LoVo (cell line): Measurements from ENCODE around the gene TMEM204.

ENCODE experiments used
- DNase-seq: peaks from one replicate; pipeline ENCODE4 v3.0.0-alpha.2; 2016; ENCODE audit warnings: low spot score

TMEM204 gene

DNA sequence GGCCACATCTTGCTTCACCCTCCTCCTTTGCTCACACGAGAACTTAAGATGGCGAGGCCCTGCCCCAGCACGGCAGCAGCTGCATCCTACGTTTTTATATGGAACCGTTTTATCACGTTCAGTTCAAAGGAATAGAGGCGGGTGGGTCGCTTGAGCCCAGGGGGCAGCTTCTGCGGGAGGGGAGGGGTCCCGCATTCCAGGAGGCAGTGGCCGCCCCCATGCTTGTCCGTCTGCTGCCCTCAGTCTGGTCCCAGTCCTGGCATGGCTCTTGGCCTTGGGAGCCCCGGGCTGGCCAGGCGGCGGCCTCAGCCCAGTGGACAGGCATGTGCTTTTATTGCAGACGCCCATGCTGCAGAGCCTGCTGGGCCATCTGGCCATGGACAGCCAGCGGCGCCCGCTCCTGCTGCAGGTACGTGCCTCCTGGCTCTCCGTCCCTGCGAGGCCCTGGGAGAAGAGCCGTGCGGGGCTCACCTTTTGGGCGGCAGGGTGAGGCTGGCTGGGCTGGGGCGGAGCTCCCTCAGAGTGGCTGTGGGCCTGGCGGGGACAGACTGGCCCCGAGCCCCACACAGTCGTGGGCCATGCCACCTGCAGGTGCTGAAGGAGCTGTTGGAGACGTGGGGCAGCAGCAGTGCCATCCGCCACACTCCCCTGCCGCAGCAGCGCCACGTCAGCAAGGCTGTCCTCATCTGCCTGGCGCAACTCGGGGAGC is 33.6 kb upstream of the TMEM204 start:
- no peak for DNase-seq

- DNase-seq: no peak
These were observed 32.9 kb upstream of the TMEM204 start for GRCh38 chr16:1500465-1501150.

- DNase-seq: no peak
These were observed 31.8 kb upstream of the TMEM204 start for GRCh38 chr16:1501630-1502029.

- DNase-seq: no peak
These were observed 31.1 kb upstream of the TMEM204 start for GRCh38 chr16:1502092-1503004.

DNA sequence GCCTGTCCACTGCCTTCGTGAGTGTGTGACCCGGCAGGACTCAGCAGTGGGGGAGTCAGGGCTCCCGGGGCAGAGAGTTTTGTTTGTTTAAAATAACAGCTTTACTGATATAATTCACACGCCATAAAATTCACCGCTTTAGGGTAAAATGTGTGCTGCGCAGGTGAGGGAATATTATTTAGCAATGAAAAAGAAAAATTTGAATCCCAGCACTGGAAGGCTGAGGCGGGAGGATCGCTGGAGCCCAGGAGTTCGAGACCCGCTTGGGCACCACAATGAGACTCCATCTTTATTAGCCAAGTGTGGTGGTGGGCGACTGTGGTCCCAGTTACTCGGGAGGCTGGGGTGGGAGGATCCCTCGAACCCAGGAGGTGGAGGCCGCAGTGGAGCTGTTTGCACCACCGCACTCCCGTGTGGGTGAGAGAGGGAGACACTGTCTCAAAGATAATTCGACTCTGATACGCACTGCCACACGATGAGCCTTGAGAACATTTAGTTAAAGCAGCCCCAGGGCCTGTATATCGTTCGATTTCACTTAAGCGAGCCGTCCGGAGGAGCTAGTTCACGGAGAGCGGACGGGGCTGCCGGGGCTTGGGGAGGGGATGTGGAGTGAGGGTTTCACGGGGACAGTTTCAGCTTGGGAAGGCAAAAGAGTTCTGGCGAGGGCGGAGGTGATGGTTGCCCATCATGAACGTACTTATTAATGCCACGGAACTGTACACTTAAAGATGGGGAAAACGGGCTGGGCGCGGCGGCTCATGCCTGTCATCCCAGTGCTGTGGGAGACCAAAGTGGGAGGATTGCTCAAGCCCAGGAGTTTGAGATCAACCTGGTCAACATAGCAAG is 30.1 kb upstream of the TMEM204 start:
- DNase-seq: no peak

GRCh38 chr16:1505073-1505844 is 28.2 kb upstream of the TMEM204 start:
- no peak for DNase-seq

- DNase-seq: no peak
These were observed 27.6 kb upstream of the TMEM204 start for GRCh38 chr16:1505912-1506311.

DNA sequence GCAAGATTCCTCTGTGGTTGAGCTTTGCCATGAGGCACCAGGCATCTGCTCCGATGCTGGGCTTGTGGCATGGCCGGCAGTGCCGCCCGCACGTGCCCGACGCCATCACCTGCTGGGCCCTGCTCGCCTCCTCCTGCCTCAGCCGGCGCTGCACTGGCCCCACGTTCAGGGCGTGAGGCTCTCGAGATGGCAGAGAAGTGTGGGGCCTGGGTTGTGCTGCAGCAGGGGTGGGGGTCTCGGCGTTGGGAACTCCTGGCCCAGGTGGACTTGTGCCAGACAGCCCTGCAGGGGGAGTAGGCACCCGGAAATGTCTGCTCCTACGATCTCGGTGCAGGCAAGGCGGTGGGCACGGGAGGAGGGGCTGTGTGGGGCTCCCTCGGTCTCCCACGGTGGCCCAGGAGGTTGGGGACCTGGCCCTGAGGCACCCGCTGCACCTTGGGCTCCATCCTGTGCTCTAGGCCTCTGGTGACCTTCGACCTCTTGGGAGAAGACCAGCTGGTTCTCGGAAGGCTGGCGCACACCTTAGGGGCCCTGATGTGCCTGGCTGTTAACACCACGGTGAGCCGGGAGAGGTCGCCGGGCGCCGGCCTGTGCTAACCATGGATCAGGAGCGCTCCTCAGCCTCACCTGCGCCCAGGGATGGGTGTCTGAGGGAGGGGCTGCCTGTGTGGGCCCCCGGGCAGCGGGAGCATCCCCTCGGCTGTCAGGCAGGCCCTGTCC is 26.8 kb upstream of the TMEM204 start:
- no peak for DNase-seq

DNA sequence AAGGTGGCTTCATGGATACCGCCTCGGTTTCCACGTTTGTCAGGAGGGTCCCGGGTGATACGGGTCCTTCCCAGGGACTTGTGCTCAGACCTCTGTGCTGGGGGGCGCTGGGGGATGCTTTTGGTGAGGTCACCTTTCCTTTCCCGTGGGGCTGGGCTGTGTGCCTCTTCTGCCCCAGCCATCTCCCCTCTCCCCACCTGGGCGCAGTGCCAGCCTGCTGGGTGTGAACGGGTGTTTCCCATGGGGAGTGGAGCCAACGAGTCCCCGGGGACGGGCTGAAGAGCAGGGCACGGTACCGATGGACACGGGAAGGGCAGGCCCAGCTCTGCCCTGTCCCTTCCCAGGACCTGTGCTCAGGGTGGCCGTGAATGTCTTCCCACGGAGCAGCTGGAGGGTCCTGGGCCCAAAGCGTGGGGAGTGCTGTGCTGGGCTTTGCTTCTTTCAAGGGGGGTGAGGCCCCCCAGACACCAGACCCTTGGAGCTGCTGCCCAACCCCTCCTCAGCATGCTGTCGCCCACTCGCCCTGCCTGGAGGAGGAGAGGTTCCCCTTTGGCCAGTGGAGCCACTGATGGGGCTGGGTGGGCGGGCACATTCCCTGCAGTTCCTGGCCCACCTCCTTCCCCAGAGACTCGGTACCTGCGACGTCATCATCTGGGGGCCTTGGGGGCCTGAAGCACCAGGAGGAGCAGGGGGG is 24.8 kb upstream of the TMEM204 start:
- DNase-seq: no peak

DNA sequence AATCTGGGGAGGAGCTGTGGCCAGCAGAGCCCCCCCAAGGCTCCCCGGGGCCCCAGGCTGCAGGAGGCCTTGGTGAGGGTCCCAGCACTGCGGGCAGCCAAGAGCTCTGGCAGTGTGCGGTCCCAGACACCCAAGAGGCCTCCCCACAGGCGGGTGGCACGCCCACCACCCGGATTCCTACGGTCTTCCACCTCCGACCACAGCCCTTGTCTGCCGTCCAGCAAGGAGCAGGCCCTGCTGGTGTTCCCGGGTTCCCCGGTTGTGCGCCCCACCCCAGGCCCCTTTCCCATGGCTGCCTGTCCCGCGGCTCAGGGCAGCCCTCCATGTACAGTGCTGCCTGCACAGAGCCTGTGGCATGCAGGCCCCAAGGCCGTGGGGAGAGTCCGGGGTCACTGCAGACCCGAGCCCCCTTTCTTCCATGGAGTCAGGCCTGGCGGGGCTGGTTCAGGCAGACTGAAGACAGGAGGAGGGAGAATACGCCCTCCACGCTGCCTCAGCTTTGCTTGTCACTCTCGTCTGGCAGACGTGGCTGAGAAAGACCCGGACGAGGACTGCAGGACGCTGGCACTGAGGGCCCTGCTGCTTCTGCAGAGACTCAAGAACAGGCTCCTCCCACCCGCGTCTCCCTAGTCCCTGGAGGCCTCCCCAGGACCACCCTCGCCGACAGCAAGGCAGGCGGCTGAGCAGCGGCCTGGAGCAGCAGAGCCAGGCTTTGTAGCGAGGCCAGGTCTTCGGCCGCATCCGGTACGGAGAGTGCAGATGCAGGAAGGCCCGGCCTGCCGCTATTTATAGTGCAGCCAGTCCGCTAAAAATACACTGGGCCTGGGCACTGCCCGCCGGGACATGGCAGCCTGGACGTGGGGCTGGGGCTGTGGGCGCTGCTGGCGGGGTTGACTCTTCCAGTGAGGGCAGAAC is 23.9 kb upstream of the TMEM204 start:
- DNase-seq: no peak

- no peak for DNase-seq
These were observed 23.2 kb upstream of the TMEM204 start for GRCh38 chr16:1510272-1510671.

DNA sequence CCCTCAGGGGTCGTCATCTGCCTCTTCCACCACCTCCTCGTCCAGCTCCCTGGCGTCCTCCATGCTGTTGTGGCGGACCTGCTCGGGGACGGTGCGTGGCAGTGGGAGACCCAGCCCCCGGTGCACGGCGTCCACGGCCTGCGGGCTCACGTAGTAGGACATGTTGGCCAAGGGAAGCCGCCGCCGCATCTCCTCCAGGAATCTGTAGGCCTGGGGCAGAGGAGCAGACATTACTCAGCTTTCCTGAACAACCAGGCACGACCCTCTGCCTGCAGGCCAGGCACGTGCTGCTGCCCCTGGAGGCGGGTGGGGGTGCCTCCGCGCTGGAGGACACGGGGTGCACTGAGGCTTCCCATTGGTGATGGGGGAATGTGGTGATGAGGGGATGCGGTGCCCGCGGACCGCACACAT is 22.5 kb upstream of the TMEM204 start:
- no peak for DNase-seq

DNA sequence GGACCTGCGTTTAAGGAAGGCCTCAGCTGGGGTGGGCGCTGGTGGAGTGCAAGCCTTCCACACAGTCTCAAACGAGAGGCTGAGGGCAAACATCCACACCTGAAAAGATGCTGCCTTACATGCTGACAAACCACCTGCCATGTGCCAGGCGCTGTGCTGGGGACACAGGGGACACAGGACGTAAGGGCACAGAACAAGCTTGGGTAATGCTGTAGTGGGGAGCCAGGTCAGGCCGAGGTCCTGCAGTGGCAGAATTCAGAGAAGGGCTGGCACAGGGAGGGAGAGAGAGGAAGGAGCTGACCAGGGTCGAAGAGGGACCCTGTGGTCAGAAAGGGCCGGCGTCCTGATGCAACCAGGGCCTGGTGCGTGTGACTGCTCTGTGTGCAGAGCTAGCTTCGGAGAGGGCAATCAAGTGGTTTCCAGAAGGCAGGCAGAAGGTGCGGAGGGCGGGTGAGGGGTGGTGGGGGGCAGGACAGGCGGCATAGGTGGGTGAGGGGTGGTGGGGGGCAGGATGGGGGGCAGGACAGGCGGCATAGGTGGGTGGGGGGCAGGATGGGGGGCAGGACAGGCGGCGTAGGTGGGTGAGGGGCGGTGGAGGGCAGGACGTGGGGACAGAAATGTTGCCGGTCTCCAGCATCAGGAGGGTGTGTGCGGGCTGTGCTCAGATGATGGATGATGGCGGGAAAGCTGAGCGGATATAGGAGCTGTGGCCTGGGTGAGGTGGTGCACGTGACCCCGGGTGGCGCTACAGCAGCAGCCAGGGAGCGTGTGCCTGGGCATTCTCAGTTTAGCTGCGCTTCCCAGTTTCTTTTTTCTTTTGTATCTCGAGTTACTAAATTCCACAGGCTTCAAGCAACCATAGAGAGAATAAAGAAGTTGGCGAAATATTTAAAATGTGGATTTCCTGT is 21.6 kb upstream of the TMEM204 start:
- no peak for DNase-seq

GRCh38 chr16:1512774-1513173 is 20.7 kb upstream of the TMEM204 start:
- DNase-seq: no peak

GRCh38 chr16:1514507-1514906 is 19.0 kb upstream of the TMEM204 start:
- DNase-seq: no peak

GRCh38 chr16:1518626-1519135 is 14.8 kb upstream of the TMEM204 start:
- DNase-seq: no peak

- DNase-seq: no peak
These were observed 13.6 kb upstream of the TMEM204 start for GRCh38 chr16:1519831-1520230.
